ENCODE measurements around the gene TENM4. TPM values are rescaled to one million over a fixed set of nuclear protein-coding genes. Genes with fewer than 3 reads are reported as not detected.

Gene TENM4
- polyA plus RNA-seq, 1 experiment: 5.5 TPM

GRCh38 chr11:79404806-79405205 lies 36.0 kb downstream of the TENM4 start:
- ChIA-PET CTCF (interaction anchor here (0.9 kb wide), 1 partner anchor 10 kb away, joined by 3 read pairs; no protein-coding TSS in a partner anchor), POLR2A (no interaction called here)
- Histone ChIP-seq H3K9me3 (ENCODE audit: control insufficient read depth, insufficient read depth, low read length) (no peaks in the 10 kb centered on the region), H3K27ac (ENCODE audit: low read depth, low read length) (no peak overlapping the region), H3K4me3 (ENCODE audit: low read depth, low read length) (no peak overlapping the region), H3K27me3 (ENCODE audit: control insufficient read depth, insufficient read depth, low read length) (no peaks in the 10 kb centered on the region)
- TF ChIP-seq CTCF (IDR thresholded peaks at IDR 0.05; ENCODE audit: low read depth, low read length): no peak
- no peak for DNase-seq (ENCODE audit: low read depth, low spot score)

DNA sequence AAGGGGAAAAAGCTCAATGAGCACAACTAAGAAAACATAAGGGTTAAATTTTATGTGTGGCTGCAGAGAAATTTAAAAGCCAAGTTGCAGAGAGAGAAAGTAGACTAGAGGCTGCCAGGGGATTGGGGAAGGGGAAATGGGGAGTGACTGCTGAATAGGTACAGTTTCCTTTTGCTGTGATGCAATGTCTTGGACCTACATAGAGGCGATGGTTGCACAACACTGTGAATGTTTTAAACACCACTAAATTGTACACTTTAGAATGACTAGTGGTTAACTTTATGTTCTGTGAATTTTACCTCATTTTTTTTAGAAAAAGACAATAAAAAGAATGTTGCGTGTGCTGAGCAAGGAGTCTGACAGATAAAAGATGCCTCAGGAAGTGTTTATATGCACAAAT lies 36.5 kb downstream of the TENM4 start:
- no peaks in the 10 kb centered on the region for H3K9me3 ChIP-seq (ENCODE audit: control insufficient read depth, insufficient read depth, low read length)
- no peak for TF ChIP-seq CTCF (IDR thresholded peaks at IDR 0.05; ENCODE audit: low read depth, low read length)
- ChIA-PET POLR2A (no interaction called here), CTCF (interaction anchor here (0.6 to 1.4 kb wide), 2 partner anchors 36 to 915 kb away, joined by 3 to 5 read pairs; no protein-coding TSS in a partner anchor)
- no peak overlapping the region for H3K27ac ChIP-seq (ENCODE audit: low read depth, low read length)
- H3K27me3 ChIP-seq (ENCODE audit: control insufficient read depth, insufficient read depth, low read length): no peaks in the 10 kb centered on the region
- H3K4me3 ChIP-seq (ENCODE audit: low read depth, low read length): no peak overlapping the region
- DNase-seq (ENCODE audit: low read depth, low spot score): peak; percentile 4

GRCh38 chr11:79403839-79404238 lies 37.0 kb downstream of the TENM4 start:
- CTCF ChIA-PET: interaction anchor here (0.6 to 1.4 kb wide), 2 partner anchors 36 to 915 kb away, joined by 3 to 5 read pairs; no protein-coding TSS in a partner anchor
- TF ChIP-seq CTCF (IDR thresholded peaks at IDR 0.05; ENCODE audit: low read depth, low read length): no peak
- DNase-seq (ENCODE audit: low read depth, low spot score): no peak
- POLR2A ChIA-PET: no interaction called here
- no peak overlapping the region for H3K4me3 ChIP-seq (ENCODE audit: low read depth, low read length)
- no peaks in the 10 kb centered on the region for H3K27me3 ChIP-seq (ENCODE audit: control insufficient read depth, insufficient read depth, low read length)
- no peak overlapping the region for H3K27ac ChIP-seq (ENCODE audit: low read depth, low read length)
- no peaks in the 10 kb centered on the region for H3K9me3 ChIP-seq (ENCODE audit: control insufficient read depth, insufficient read depth, low read length)

GRCh38 chr11:79402912-79403311 lies 37.9 kb downstream of the TENM4 start:
- CTCF ChIA-PET: interaction anchor here (1.4 to 3.0 kb wide), 2 partner anchors 37 to 90 kb away, joined by 3 to 34 read pairs; no protein-coding TSS in a partner anchor
- Histone ChIP-seq H3K27me3 (ENCODE audit: control insufficient read depth, insufficient read depth, low read length) (no peaks in the 10 kb centered on the region), H3K27ac (ENCODE audit: low read depth, low read length) (no peak overlapping the region), H3K4me3 (ENCODE audit: low read depth, low read length) (no peak overlapping the region), H3K9me3 (ENCODE audit: control insufficient read depth, insufficient read depth, low read length) (no peaks in the 10 kb centered on the region)
- no peak for DNase-seq (ENCODE audit: low read depth, low spot score)
- no peak for TF ChIP-seq CTCF (IDR thresholded peaks at IDR 0.05; ENCODE audit: low read depth, low read length)
- POLR2A ChIA-PET: no interaction called here

GRCh38 chr11:79400717-79401330 lies 40.0 kb downstream of the TENM4 start:
- ChIA-PET CTCF (interaction anchor here (0.7 to 3.0 kb wide), 21 partner anchors 8 to 755 kb away, joined by 3 to 34 read pairs (median 4); no protein-coding TSS in a partner anchor), POLR2A (no interaction called here)
- no peak overlapping the region for H3K27ac ChIP-seq (ENCODE audit: low read depth, low read length)
- no peak for DNase-seq (ENCODE audit: low read depth, low spot score)
- H3K27me3 ChIP-seq (ENCODE audit: control insufficient read depth, insufficient read depth, low read length): no peaks in the 10 kb centered on the region
- H3K4me3 ChIP-seq (ENCODE audit: low read depth, low read length): no peak overlapping the region
- peak; percentile 65 for TF ChIP-seq CTCF (IDR thresholded peaks at IDR 0.05; ENCODE audit: low read depth, low read length)
- H3K9me3 ChIP-seq (ENCODE audit: control insufficient read depth, insufficient read depth, low read length): no peaks in the 10 kb centered on the region
